ENCODE measurements around the gene RNU5D-1.

RNU5D-1 gene

DNA sequence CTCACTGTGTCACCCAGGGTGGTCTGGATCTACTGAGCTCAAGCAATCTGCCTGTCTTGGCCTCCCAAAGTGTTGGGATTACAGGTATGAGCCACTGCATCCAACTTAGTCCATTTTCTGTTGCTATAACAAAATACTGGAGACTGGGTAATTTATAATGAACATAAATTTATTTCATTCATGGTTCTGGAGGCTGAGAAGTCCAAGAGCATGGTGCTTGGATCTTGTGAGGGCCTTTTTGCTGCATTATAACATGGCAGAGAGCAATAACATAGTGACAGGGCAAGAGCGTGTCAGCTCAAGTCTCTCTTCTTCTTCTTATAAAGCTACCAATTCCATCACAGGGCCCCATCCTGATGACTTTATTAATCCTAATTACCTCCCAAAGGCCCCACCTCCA, 5.0 kb upstream of the RNU5D-1 start:
- no peak overlapping the region for H3K4me3 ChIP-seq (ENCODE audit: low read depth, low read length)
- CTCF ChIA-PET = interaction anchor here (0.9 to 2.1 kb wide), 4 partner anchors 9 to 89 kb away, joined by 3 to 6 read pairs (median 4); no protein-coding TSS in a partner anchor
- POLR2A ChIA-PET = interaction anchor here (1.2 kb wide), 1 partner anchor 64 kb away, joined by 3 read pairs; no protein-coding TSS in a partner anchor
- TF ChIP-seq, protein P1, sequence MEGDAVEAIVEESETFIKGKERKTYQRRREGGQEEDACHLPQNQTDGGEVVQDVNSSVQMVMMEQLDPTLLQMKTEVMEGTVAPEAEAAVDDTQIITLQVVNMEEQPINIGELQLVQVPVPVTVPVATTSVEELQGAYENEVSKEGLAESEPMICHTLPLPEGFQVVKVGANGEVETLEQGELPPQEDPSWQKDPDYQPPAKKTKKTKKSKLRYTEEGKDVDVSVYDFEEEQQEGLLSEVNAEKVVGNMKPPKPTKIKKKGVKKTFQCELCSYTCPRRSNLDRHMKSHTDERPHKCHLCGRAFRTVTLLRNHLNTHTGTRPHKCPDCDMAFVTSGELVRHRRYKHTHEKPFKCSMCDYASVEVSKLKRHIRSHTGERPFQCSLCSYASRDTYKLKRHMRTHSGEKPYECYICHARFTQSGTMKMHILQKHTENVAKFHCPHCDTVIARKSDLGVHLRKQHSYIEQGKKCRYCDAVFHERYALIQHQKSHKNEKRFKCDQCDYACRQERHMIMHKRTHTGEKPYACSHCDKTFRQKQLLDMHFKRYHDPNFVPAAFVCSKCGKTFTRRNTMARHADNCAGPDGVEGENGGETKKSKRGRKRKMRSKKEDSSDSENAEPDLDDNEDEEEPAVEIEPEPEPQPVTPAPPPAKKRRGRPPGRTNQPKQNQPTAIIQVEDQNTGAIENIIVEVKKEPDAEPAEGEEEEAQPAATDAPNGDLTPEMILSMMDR (IDR thresholded peaks at IDR 0.05; ENCODE audit: insufficient read depth, low read length, missing control alignments) = no peak
- DNase-seq (ENCODE audit: low read depth, low spot score) = no peak

DNA sequence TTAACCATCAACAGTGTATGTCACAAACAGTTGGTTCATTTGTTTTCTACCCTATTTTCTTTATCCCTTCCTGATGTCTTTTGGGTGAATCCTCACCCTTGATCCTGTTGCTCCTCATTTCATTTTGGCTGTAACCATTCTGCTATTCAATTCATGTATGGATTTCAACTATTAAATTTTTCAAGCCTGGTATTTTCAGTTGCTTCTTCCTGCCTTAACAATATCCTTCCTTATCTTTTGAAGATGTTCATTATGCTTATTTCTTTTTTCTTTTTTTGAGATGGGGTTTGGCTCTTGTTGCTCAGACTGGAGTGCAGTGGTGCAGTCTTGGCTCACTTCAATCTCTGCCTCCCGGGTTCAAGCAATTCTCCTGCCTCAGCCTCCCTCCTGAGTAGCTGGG, 2.8 kb upstream of the RNU5D-1 start:
- ChIA-PET POLR2A (interaction anchor here (1.0 kb wide), 1 partner anchor 41 kb away, joined by 4 read pairs; the partner anchor contains the start of gene RPS8), CTCF (interaction anchor here (1.1 to 10.7 kb wide), 5 partner anchors 17 to 47 kb away, joined by 3 to 217 read pairs (median 14); partner anchors contain the start of gene RPS8)
- TF ChIP-seq, protein P1 (IDR thresholded peaks at IDR 0.05; ENCODE audit: insufficient read depth, low read length, missing control alignments) = no peak
- no peak for DNase-seq (ENCODE audit: low read depth, low spot score)
- H3K4me3 ChIP-seq (ENCODE audit: low read depth, low read length) = no peak overlapping the region

DNA sequence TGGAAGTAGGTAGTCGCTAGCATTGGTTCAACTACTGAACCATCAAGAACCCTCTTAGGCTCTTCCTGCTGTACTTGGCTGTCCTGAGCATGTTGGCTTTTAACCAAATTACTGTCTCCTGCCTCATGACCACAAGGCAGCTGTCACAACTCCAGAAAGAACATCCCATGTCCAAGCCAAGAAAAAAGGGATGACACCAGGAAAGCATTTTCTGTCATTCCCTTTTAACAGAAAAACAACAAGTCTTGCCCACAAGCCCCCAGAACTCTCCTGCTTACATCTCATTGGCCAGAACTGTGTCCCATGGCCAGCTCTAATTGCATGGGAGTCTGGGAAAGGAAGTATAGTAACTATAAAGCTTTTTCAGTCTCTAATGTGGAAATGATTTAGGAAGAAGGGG, 2.4 kb upstream of the RNU5D-1 start:
- TF ChIP-seq, protein P1 (IDR thresholded peaks at IDR 0.05; ENCODE audit: insufficient read depth, low read length, missing control alignments) = no peak
- DNase-seq (ENCODE audit: low read depth, low spot score) = peak; percentile 34
- ChIA-PET POLR2A (interaction anchor here (0.6 to 1.0 kb wide), 2 partner anchors 42 to 76 kb away, joined by 3 to 4 read pairs; partner anchors contain the start of gene RPS8), CTCF (interaction anchor here (1.1 to 10.7 kb wide), 7 partner anchors 11 to 82 kb away, joined by 3 to 217 read pairs (median 18); partner anchors contain the start of gene RPS8)
- no peak overlapping the region for H3K4me3 ChIP-seq (ENCODE audit: low read depth, low read length)

DNA sequence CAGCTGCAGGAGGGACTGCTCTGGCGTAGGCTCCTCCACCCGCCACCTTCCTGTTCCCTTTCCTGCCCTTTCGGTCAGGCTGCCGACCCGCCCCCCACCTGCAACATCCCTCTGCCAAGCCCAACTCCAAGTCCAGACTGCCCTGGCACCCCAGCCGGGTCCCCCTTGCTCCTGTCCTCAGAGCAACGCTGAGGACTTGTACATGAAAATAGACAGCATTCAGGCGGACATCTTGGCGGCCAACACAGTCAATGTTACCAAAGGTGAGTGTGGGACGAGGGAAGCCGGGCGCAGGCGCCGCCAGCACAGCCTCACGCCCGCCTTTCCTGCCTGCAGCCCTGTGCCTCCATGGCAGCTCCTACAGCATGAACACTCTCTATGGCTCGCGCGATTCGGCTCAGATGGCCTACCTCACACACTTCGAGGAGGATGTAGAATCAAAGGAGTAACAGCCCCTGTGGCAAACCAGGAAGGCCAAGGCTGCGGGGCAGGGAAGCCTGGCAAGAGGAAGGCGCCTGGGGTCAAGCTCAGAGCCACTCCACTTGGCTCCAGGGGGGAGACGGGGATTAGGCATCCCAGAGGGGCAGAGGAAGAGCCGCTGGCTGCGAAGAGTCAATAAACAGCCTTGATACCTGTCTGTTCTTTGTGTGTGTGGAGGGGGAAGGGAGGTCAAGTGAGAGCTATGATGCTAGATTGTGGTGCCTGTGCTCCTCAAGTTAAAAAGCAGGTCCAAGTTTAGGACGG, 5.8 kb downstream of the RNU5D-1 start:
- TF ChIP-seq, protein P1 (IDR thresholded peaks at IDR 0.05; ENCODE audit: insufficient read depth, low read length, missing control alignments) = no peak
- DNase-seq (ENCODE audit: low read depth, low spot score) = no peak
- ChIA-PET CTCF (interaction anchor here (10.7 kb wide), 1 partner anchor 11 kb away, joined by 217 read pairs; no protein-coding TSS in a partner anchor), POLR2A (no interaction called here)
- H3K4me3 ChIP-seq (ENCODE audit: low read depth, low read length) = no peak overlapping the region

DNA sequence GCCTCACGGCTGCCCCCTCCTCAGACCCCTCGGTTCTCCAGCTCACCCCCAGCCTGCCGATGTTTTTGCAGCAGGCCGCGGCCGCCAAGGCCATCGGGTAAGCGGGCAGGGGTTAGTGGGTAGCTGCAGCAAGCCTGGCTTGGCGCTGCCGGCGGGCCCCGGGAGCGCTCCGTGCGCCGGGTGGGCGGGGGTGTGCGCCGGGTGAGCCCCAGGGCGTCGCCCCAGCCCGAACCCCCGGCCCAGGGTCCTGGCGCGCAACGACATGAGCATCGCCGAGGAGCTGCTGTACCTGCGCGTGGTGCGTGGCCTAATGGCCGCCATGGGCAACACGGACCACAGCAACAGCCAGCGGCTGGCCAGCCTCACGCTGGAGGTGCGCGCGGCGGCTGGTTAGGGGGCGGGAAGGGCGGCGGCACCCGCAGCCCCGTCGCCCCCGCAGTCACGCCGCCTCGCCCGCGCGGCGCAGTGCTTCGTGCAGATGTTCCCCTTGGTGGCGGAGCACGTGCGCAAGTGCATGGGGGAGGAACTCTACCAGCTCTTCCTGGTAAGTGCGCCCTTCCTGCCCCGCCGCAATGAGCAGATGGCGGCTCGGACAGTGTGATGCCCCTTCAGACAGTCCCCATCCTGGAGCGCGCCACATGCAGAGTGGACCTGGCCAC, 6.5 kb downstream of the RNU5D-1 start:
- TF ChIP-seq, protein P1 (IDR thresholded peaks at IDR 0.05; ENCODE audit: insufficient read depth, low read length, missing control alignments) = no peak
- no peak overlapping the region for H3K4me3 ChIP-seq (ENCODE audit: low read depth, low read length)
- no peak for DNase-seq (ENCODE audit: low read depth, low spot score)
- CTCF ChIA-PET = interaction anchor here (10.7 kb wide), 1 partner anchor 10 kb away, joined by 217 read pairs; no protein-coding TSS in a partner anchor
- POLR2A ChIA-PET = no interaction called here

Measured in AG04449 (cell line).